ENCODE data around the gene SRRM5. TPM values are rescaled to one million over a fixed set of nuclear protein-coding genes. Genes with fewer than 3 reads are reported as not detected.
A peak's percentile ranks its signal among the peaks of the same experiment; 100 is the strongest.
"Not testable (repeated sequence)": the region's sequence is repeated elsewhere in the genome, so short reads cannot be mapped to it uniquely, and the experiment has no call there.

SRRM5 gene
- total and polyA plus RNA-seq, 5 experiments from 2014 or later, result 0.08 to 1.4 (median 1.2) TPM; not detected in 1

DNA sequence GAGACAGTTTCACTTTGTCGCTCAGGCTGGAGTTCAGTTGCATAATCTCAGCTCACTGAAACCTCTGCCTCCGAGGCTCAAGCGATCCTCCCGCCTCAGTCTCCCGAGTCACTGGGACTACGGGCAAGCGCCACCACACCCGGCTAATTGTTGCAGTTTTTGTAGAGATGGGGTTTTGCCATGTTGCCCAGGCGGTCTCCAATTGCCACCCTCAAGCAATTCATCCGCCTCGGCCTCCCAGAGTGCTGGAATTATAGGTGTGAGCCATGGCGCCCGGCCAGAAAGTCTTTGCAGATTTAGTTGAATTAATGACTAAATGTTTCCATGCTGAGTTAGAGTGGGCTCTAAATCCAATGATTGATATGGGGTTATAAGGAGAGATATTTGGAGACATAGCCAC is 32.3 kb downstream of the SRRM5 start:
- Mint-ChIP-seq H3K4me3 (peak overlapping the region in 1 of 10 donors; percentile 3), H3K27me3 (peaks cover 3 to 16% (median 4%) of the 10 kb centered on the region in 5 donors), H3K36me3 (peaks cover 0 to 6% (median 2%) of the 10 kb centered on the region in 3 donors), H3K27ac (peak overlapping the region in 1 of 10 donors; percentile 3), H3K9me3 (peaks cover 0 to 3% (median 0%) of the 10 kb centered on the region in 9 donors), H3K4me1 (peaks cover 2 to 16% (median 10%) of the 10 kb centered on the region in 4 donors)
- POLR2A ChIA-PET, result interaction anchor here (0.7 kb wide), 1 partner anchor 10 kb away, joined by 3 read pairs; no protein-coding TSS in a partner anchor
- no peak for DNase-seq
- no peak for ATAC-seq

DNA sequence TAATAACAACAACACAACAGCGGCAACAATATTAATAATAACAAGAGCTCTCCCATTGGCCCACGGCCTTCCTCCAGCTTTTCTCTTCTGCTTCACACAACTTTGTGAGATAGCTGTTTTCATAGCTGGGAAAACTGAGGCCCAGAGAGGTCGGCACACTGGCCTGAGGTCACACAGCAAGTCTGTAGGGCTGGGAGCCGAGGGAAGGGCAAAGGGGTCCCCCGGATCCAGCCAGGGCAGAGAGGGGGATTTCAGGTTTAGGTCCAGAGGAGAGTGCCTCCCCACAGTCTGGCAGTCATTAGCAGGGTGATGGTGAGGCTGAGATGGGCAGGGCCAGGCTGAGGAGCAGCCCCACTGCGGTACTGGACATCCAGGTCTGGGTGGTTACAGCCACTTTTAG is 36.7 kb downstream of the SRRM5 start:
- Mint-ChIP-seq H3K27ac (no peak overlapping the region), H3K36me3 (peaks cover 0 to 6% (median 2%) of the 10 kb centered on the region in 3 donors)

DNA sequence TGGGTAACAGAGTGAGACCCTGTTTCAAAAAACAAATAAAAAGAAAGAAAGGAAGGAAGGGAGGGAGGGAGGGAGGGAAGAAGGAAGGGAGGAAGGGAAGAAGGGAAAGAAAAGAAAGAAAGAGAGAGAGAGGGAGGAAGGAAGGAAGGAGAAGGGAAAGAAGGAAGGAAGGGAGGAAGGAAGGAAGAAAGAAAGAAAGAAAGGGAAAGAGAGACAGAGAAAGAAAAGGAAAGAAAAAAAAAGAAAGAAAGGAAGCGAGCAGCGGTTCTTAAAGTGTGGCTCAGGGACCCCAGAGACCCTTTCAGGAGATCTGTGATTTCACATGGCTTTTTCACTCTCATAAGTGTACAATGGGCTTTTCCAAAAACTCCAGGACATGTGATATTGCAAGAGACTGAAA is 37.6 kb downstream of the SRRM5 start:
- peaks cover 0 to under 1% (median 0%) of the 10 kb centered on the region in 4 donors for H3K4me1 Mint-ChIP-seq
- POLR2A ChIA-PET, result no interaction called here
- no peak for ATAC-seq
- H3K4me3 Mint-ChIP-seq, result no peak overlapping the region
- H3K36me3 Mint-ChIP-seq, result peaks cover 0 to 6% (median 3%) of the 10 kb centered on the region in 3 donors
- H3K9me3 Mint-ChIP-seq, result peaks cover 0 to 3% (median 0%) of the 10 kb centered on the region in 9 donors
- H3K27ac Mint-ChIP-seq, result peak overlapping the region in 1 of 10 donors; percentile 0
- no peaks in the 10 kb centered on the region for H3K27me3 Mint-ChIP-seq
- DNase-seq, result no peak

More for the DNA sequence above, 36.7 kb downstream of the SRRM5 start:
- ATAC-seq, result no peak
- H3K4me1 Mint-ChIP-seq, result no peaks in the 10 kb centered on the region
- H3K4me3 Mint-ChIP-seq, result no peak overlapping the region
- DNase-seq, result no peak
- no peaks in the 10 kb centered on the region for H3K27me3 Mint-ChIP-seq
- POLR2A ChIA-PET, result no interaction called here
- H3K9me3 Mint-ChIP-seq, result peaks cover 0 to 3% (median 0%) of the 10 kb centered on the region in 9 donors

DNA sequence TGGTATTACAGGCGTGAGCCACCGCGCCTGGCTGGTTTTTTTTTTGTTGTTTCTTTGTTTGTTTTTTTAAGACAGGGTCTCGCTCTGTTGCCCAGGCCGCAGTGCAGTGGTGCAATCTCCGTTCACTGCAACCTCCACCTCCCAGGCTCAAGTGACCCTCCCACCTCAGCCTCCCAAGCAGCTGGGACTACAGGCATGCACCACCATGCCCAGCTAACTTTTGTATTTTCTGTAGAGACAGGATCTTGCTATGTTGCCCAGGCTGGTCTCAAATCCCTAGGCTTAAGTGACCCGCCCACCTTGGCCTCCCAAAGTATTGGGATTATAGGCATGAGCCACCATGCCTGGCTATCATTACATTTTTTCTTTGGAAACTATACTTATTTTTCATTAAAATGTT is 38.4 kb downstream of the SRRM5 start:
- ATAC-seq, POLR2A ChIA-PET, H3K4me3 Mint-ChIP-seq, H3K36me3 Mint-ChIP-seq, H3K9me3 Mint-ChIP-seq, H3K27ac Mint-ChIP-seq, H3K27me3 Mint-ChIP-seq, DNase-seq, H3K4me1 Mint-ChIP-seq: not testable (repeated sequence)

DNA sequence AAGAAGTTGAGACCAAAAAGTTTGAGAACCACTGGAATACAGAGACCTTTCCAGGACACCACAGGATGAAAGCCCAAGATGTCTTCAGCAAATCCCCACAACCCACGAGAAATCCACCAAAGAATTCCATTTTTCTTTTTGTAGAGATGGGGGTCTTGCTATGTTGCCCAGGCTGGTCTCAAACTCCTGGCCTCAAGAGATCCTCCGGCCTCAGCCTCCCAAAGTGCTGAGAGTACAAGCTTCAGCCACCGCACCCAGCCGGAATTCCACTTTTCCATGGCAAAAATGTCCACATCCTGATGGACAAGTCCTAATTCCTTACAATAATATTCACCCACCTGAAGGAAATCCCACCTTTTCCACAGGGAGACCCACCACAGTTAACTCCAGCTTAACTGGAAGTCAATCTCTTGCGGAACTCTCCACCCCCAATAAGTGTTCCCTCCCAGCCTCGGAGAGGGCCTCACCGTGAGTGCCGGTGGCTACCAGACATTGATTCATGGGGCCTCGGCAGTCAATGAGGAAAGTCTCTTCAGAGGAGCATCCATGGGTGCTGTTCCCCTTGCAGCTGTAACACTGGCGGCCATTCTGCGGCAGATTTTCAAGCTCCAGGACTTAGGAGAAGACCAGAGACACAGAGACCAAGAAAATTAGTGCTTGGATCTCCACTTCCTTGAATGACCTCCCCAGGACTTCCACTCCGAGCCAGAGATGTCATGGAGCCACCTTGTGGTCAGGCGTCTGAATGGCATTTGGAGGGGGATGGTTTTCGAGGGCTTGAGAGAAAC is 40.1 kb downstream of the SRRM5 start:
- H3K27me3 Mint-ChIP-seq, result no peaks in the 10 kb centered on the region
- H3K9me3 Mint-ChIP-seq, result peaks cover 0 to 2% (median 0%) of the 10 kb centered on the region in 9 donors
- ATAC-seq (peak; percentile 25 to 44), DNase-seq (peak in 4 of 10 donors; percentile 19 to 37 (median 24))
- H3K4me3 Mint-ChIP-seq, result no peak overlapping the region
- peaks cover 0 to 2% (median 0%) of the 10 kb centered on the region in 4 donors for H3K4me1 Mint-ChIP-seq
- POLR2A ChIA-PET, result interaction anchor here (0.7 to 1.2 kb wide), 2 partner anchors 34 to 55 kb away, joined by 4 to 5 read pairs; partner anchors contain the start of gene ZNF576
- peaks cover 0 to 8% (median 5%) of the 10 kb centered on the region in 3 donors for H3K36me3 Mint-ChIP-seq
- peak overlapping the region in 2 of 10 donors; percentile 52 to 70 for H3K27ac Mint-ChIP-seq

DNA sequence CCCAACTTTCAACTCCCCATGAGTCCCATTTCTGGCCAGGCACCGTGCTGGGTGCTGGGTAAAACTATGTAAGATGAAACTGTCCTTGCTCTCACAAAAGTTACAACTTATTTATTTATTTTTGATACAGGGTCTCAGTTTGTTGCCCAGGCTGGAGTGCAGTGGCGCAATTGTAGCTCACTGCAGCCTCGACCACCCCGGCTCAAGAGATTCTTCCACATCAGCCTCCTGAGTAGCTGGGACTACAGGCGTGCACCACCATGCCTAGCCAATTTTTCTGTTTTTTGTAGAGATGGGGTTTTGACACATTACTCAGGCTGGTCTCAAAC is 40.6 kb downstream of the SRRM5 start:
- Mint-ChIP-seq H3K27me3 (no peaks in the 10 kb centered on the region), H3K4me1 (peaks cover 0 to 5% (median 0%) of the 10 kb centered on the region in 4 donors), H3K9me3 (peaks cover 0 to 2% (median 0%) of the 10 kb centered on the region in 9 donors), H3K4me3 (no peak overlapping the region), H3K36me3 (peaks cover 0 to 8% (median 8%) of the 10 kb centered on the region in 3 donors), H3K27ac (no peak overlapping the region)
- DNase-seq, result no peak
- POLR2A ChIA-PET, result interaction anchor here (1.2 kb wide), 1 partner anchor 34 kb away, joined by 4 read pairs; no protein-coding TSS in a partner anchor
- ATAC-seq, result no peak

DNA sequence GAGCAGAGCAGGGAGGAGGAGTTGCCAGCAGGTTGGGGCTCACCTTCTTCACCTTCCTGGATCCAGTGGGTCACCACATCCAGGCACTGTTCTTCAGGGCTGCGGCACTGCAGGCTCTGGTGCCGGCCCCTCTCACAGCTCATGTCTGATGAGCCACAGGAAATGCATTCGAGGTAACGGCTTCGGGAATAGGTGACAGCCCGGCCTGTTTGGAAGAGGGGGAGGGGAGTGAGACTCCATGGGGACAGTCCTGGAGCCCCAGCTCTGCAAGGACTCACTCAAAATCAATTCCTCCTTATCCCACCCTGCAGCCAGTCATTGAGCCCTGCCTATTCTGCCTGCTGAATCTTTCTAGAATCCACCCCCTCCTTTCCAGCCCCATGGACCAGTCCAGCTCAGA is 44.5 kb downstream of the SRRM5 start:
- Mint-ChIP-seq H3K4me1 (peaks cover 0 to 6% (median 0%) of the 10 kb centered on the region in 4 donors), H3K27me3 (no peaks in the 10 kb centered on the region), H3K36me3 (peaks cover 6 to 13% (median 7%) of the 10 kb centered on the region in 3 donors), H3K9me3 (peaks cover 0 to 13% (median 3%) of the 10 kb centered on the region in 9 donors), H3K4me3 (no peak overlapping the region), H3K27ac (no peak overlapping the region)
- ATAC-seq (no peak), DNase-seq (no peak)
- POLR2A ChIA-PET, result no interaction called here

DNA sequence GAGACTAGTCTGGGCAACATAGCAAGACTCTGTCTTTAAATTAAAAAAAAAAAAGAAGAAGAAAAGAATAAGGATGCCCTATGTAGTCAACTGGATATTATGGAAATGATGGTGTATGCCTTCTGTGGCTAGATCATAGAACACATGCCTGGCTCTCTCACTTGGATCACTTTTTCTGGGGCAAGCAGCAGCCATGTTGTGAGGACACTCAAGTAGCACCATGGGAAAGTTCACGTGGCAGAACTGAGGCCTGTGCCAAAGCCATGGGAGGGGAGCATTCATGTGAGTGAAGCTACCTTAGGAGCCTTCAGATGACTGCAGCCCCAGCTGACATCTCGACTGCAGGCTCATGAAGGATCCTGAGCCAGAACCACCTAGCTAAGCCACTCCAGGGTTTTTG is 46.1 kb downstream of the SRRM5 start:
- ATAC-seq (no peak), DNase-seq (no peak)
- Mint-ChIP-seq H3K27me3 (no peaks in the 10 kb centered on the region), H3K36me3 (peaks cover 7 to 13% (median 8%) of the 10 kb centered on the region in 3 donors), H3K9me3 (peaks cover 0 to 13% (median 3%) of the 10 kb centered on the region in 9 donors), H3K4me3 (no peak overlapping the region), H3K27ac (peak overlapping the region in 1 of 10 donors; percentile 66), H3K4me1 (peaks cover 0 to 6% (median under 1%) of the 10 kb centered on the region in 4 donors)
- POLR2A ChIA-PET, result interaction anchor here (1.0 to 1.3 kb wide), 2 partner anchors 10 to 102 kb away, joined by 4 to 6 read pairs; no protein-coding TSS in a partner anchor

DNA sequence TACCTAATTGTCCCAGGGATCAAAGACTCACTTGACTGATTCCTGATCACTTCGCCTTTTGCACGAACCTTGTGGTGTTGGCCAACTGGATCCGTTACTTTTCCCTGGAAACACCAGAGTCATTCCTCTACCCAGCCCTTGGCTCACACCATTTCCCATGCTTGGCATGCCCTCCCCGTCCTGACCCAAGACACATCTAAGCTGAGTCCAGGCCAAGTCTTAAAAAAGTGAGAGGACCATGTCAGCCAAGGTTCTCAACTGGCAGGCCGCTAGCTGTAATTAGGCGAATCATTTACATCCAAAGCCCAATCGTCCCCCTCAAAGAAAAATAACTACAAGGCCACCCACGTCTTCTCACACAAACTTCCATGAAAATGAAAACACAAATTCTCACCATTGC is 46.6 kb downstream of the SRRM5 start:
- peaks cover 7 to 13% (median 8%) of the 10 kb centered on the region in 3 donors for H3K36me3 Mint-ChIP-seq
- POLR2A ChIA-PET, result interaction anchor here (1.0 to 1.3 kb wide), 2 partner anchors 10 to 102 kb away, joined by 4 to 6 read pairs; no protein-coding TSS in a partner anchor

DNA sequence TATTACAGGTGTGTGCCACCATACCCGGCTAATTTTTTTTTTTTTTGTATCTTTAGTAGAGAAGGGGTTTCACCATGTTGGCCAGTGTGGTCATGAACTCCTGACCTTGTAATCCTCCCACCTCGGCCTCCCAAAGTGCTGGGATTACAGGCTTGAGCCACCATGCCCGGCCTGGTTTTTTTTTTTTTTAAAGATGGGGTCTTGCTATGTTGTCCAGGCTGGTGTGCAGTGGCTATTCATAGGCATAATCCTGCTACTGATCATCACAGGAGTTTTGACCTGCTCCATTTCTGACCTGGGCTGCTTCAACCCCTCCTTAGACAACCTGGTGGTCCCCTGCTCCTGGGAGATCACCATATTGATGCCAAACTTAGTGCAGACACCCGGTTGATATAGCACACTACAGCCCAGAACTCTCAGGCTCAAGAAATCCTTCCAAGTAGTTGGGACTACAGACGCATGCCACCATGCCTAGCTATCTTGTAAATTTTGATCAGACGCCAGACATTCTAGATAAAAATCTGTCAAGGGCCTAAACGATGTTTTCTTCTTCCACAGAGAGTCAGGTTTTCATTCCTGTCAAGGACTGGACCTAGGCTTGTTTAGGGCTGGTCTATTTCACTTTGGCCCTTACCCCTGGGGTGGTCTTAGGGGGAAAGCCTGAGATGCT is 48.5 kb downstream of the SRRM5 start:
- H3K27me3 Mint-ChIP-seq, result no peaks in the 10 kb centered on the region
- no peak for ATAC-seq
- no peak overlapping the region for H3K4me3 Mint-ChIP-seq
- POLR2A ChIA-PET, result no interaction called here
- H3K27ac Mint-ChIP-seq, result no peak overlapping the region
- H3K36me3 Mint-ChIP-seq, result peaks cover 5 to 11% (median 7%) of the 10 kb centered on the region in 3 donors
- H3K4me1 Mint-ChIP-seq, result peaks cover 14 to 19% (median 17%) of the 10 kb centered on the region in 4 donors
- peaks cover 0 to 13% (median 3%) of the 10 kb centered on the region in 9 donors for H3K9me3 Mint-ChIP-seq
- DNase-seq, result no peak

More for the DNA sequence above, 46.6 kb downstream of the SRRM5 start:
- Mint-ChIP-seq H3K9me3 (peaks cover 0 to 13% (median 3%) of the 10 kb centered on the region in 9 donors), H3K4me1 (peaks cover under 1 to 6% (median 2%) of the 10 kb centered on the region in 4 donors), H3K4me3 (no peak overlapping the region), H3K27me3 (no peaks in the 10 kb centered on the region), H3K27ac (no peak overlapping the region)
- DNase-seq (no peak), ATAC-seq (no peak)

DNA sequence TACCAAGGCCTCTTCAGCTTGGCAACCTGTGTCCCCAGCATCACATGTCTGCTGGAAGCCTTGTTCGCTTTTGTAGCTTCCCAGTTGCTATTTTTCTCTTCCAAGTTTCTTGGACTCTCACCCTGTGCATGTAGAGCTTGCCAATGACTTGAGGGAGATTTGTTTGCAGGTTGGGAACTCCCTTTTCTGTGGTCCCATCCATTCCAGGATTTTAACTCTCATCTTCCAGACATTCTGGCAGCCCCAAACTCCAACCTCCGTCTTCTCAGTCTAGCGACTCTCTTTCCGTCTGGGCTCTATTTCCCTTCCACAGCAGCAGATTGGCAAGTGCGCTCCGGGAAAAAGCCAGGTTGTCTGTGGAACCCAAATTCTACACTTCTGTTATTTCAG is 49.1 kb downstream of the SRRM5 start:
- Mint-ChIP-seq H3K27me3 (no peaks in the 10 kb centered on the region), H3K36me3 (peaks cover 5 to 7% (median 5%) of the 10 kb centered on the region in 3 donors)
- POLR2A ChIA-PET, result interaction anchor here (0.7 kb wide), 1 partner anchor 31 kb away, joined by 3 read pairs; no protein-coding TSS in a partner anchor

DNA sequence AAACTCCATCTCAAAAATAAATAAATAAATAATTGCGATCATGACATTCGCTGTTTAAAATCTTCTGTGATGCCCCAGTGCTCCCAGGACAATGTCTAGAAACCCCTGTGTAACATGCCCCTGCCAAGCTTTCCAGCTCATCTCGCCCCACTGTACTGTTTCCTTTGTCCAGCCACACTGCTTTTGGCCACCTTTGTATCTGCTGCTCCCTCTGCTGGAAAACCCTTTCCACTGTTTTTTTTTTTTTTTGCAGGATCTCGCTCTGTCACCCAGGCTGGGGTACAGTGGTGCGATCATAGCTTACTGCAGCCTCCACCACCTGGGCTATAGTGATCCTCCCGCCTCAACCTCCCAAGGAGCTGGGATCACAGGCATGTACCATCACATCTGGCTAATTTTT is 50.6 kb downstream of the SRRM5 start:
- Mint-ChIP-seq H3K9me3 (peaks cover 0 to 13% (median 3%) of the 10 kb centered on the region in 9 donors), H3K36me3 (peaks cover 2 to 7% (median 5%) of the 10 kb centered on the region in 3 donors), H3K4me3 (no peak overlapping the region), H3K27me3 (no peaks in the 10 kb centered on the region), H3K4me1 (peaks cover 13 to 24% (median 21%) of the 10 kb centered on the region in 4 donors), H3K27ac (peak overlapping the region in 4 of 10 donors; percentile 25 to 62 (median 58))
- ATAC-seq (no peak), DNase-seq (no peak)
- POLR2A ChIA-PET, result interaction anchor here (0.6 to 0.7 kb wide), 2 partner anchors 77 to 115 kb away, joined by 3 to 4 read pairs; no protein-coding TSS in a partner anchor

More for the DNA sequence above, 49.1 kb downstream of the SRRM5 start:
- ATAC-seq (no peak), DNase-seq (no peak)
- peaks cover 14 to 19% (median 17%) of the 10 kb centered on the region in 4 donors for H3K4me1 Mint-ChIP-seq
- no peak overlapping the region for H3K4me3 Mint-ChIP-seq
- peaks cover 0 to 13% (median 3%) of the 10 kb centered on the region in 9 donors for H3K9me3 Mint-ChIP-seq
- H3K27ac Mint-ChIP-seq, result no peak overlapping the region
